T47D (cell line): ENCODE data around the gene MRGPRG.

Experiments
- DNase-seq, 2 experiments: peaks; one replicate each; pipeline versions ENCODE4 v3.0.0 to v3.0.0-alpha.2; 2011 to 2012; ENCODE audit warnings: low read depth in 1 of 2, low spot score in 1 of 2
- JUND ChIP-seq: IDR thresholded peaks from 2 replicates; pipeline ENCODE4 v1.6.1; 2012; ENCODE audit warnings: low read depth
- in situ Hi-C: cut with HindIII; loops from 2 replicates; pipeline ENCODE4 v1.10.0; 2016; ENCODE audit warnings: low sequenced_read_pairs, low pct_unique_long_range_greater_than_20kb

MRGPRG gene

DNA sequence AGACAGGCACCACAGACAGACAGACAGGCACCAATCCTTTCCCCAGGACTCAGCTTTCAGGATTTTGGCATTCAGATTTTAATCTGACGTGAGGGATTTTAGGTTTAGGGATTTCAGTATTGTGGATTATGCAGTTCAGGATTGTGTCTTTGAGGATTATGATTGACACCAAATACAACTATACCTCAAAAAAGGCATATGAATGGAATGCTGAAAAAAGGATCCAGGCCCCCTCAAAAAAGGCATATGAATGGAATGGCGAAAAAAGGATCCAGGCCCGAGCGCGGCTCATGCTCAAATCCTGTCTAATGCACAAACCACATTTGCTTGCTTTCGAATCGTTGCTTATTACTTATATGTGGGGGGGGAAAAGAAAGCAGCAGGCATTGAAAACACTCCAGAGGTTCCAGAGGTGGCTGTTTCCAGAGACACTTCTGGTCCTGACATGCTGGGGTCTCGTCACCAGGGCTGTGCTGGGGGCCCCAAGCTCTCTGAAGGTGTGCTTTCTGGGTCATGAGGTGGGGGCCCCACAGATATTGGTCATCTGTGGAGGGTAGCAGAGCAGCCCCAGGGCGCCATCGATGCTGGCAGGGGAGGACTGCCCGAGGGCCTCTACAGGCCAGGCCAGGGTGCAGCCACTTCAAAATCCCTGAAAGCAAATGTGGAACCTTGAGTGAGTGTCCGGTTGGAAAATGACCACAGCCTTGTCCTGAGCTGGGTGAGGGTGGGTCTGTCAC is 36.7 kb downstream of the MRGPRG start:
- TF ChIP-seq JUND, result no peak
- no peak for DNase-seq
- in situ Hi-C loops, result no loop called here

DNA sequence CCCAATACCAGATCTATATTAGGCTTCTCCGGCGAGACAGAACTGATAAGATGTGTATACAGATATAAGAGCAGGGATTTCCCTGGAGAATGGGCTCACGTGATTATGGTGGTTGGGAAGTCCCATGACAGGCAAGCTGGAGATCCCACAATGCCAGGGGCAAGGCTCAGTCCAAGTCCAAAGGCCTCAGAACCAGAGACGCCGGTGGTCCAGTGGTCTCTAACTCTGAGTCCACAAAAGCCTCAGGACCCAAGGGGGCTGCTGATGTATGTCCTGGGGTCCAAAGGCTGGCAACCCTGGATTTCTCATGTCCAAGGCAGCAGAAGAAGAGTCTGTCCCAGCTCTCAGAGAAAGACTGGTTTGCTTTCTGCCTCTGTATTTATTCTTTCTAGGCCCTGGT is 37.7 kb downstream of the MRGPRG start:
- in situ Hi-C loops, result no loop called here
- no peak for TF ChIP-seq JUND
- no peak for DNase-seq

DNA sequence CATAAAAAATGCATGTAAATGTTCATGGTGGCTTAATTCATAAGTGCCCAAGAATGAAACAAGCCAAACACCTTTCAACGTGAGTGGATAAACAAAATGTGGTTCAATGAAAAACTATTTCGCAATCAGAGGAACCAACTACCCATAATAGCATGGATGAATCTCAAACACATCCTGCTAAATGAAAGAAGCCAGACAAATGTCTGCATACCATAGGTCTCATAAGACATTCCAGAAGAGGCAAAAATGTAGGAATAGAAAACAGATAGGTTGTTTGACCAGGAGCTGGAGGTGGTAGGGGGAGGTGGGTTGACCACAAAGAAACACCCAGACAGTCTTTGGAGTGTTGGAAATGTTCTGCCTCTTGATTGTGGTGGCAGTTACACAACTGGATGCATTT is 40.3 kb downstream of the MRGPRG start:
- DNase-seq, result no peak

GRCh38 chr11:3177931-3178330 is 40.7 kb downstream of the MRGPRG start:
- in situ Hi-C loops, result no loop called here
- TF ChIP-seq JUND, result no peak
- no peak for DNase-seq

More for the DNA sequence above, 40.3 kb downstream of the MRGPRG start:
- in situ Hi-C loops, result no loop called here
- TF ChIP-seq JUND, result no peak

- in situ Hi-C loops, result no loop called here
- DNase-seq, result no peak
- TF ChIP-seq JUND, result no peak
Observed at GRCh38 chr11:3176487-3176886, 42.1 kb downstream of the MRGPRG start.

- in situ Hi-C loops, result no loop called here
- no peak for DNase-seq
- TF ChIP-seq JUND, result no peak
Observed at GRCh38 chr11:3175194-3175593, 43.4 kb downstream of the MRGPRG start.

DNA sequence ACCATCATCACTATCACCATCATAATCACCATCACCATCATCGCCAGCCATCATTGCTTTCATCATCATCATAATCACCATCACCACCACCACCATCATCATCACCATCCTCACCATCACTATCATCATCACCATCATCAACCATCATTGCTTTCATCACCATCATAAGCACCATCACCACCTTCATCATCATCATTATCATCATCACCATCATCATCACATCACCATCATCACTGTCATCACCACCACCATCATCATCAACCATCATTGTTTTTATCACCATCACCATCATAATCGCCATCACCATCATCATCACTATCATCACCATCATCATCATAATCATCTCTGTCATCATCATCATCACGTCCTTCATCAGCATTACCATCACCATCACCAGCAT is 44.2 kb downstream of the MRGPRG start:
- no peak for DNase-seq
- in situ Hi-C loops, result no loop called here
- TF ChIP-seq JUND, result no peak

- in situ Hi-C loops, result no loop called here
- TF ChIP-seq JUND, result no peak
Observed at GRCh38 chr11:3173795-3174194, 44.8 kb downstream of the MRGPRG start.

DNA sequence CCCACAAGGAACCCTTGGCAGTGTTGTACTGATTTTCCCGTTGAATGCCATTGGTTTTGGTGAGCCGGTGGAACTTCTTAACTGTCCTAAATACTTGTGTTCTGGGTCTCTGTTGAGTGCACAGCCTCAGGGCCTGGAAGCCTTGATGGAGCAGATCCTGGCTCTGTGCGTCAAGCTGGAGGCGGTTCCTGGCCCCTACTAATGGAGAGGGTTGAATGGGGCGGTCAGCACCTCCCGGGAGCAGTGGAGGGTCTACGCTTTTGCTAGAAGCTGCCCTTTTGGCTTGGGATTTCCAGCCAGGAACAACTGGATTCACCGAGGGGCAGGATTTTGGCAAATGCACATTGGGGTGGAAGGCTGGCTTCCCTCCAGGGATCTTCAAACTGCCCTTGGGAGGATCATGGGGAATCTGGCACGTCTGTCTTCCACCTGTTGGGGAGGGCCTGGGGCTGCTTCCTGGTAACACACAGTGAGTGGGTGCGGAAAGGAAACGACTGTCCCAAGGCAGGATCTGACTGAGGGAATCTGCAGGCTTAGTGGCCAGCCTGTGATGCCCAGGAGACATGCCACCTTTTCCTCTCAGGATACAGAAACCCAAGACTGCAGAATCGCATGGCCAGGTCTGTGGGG is 46.6 kb downstream of the MRGPRG start:
- TF ChIP-seq JUND, result no peak
- in situ Hi-C loops, result no loop called here
- no peak for DNase-seq

More at GRCh38 chr11:3173795-3174194, 44.8 kb downstream of the MRGPRG start:
- DNase-seq, result no peak

DNA sequence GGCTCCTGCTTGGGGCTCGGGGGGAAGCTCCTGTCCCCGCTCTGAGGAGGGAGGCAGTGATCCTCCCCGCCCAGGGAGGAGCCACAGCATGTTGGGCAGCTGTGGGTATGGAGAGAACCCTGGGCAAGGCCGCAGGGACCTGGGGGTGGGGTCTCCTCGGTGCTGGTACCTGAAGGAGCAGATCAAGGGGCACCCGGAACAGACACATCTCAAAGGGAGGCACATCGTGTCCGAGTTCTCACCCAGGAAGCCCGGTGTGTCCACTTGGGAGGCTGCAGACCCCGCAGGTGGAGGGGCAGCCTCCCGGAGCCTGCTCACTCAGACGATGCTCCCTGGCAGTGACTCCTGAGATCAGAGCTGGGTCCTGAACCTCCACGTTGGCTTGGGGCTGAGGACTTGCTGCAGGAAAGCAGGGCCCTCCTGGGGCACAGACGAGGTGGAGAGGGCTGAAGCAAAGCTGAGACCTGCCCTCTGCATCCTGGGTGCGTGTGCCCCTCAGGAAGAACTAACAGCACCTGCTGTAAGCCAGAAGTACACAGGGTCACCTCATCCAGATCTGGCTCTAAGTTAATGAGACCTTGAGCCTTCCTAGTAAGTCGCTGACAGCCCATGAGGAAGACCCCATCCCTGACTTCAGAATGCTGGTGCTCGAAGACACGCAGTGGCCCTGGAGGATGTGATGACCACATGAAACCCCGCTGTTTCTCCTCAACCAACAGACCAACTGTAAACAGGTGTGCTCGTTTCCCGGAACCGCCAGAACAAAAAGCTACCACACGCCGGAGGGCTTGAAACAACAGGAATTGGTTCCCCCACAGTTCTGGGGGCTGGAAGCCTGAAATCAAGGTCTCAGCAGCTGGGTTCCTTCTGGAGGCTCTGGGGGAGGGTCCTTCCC is 47.6 kb downstream of the MRGPRG start:
- no peak for TF ChIP-seq JUND
- no peak for DNase-seq
- in situ Hi-C loops, result no loop called here

DNA sequence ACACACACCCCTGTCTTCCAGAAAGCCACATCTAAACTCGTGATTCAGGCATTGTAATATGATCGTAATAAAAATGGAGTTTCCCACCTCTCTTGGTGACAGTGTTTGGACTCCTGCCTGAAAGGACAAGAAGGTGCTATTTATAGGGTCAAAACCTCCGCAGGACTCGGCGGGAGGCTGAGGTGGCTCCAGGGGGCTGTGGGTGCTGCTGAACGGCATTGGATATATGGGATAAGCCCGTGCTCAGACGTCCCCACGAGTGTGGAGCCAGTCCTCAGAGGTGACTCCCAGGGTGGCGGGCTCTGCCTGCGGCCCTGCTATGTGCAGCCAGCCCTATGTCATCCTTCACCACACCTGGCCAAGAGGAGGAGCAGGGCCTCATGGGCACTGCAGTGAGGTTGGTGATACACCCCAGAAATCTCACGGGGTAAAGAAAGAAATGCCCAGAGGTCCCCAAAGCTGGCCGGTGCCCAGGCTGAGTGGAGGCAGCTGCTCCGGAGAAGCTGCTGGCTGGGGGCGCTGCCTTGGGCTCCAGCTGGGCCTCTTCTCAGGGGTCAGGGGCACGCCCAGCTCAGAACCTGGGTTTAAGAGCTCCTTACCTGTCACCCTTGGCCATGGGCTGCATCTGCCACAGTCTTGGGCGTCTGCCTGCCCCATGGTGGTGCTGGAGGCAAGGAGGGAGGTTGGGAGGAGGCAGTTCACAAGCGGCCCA is 48.4 kb downstream of the MRGPRG start:
- no peak for DNase-seq
- in situ Hi-C loops, result no loop called here
- TF ChIP-seq JUND, result no peak
